Colonic mucosa (tissue), 4 donors: ENCODE measurements around the gene RBM47. TPM values are rescaled to one million over a fixed set of nuclear protein-coding genes. Genes with fewer than 3 reads are reported as not detected.

Source experiments
- DNase-seq: peaks from one replicate; pipeline ENCODE4 v3.0.0-alpha.2; 2020
- H3K27ac ChIP-seq: fragments of 200-600 bp; one replicate; pipeline ENCODE4 v1.8.0; 2021
- H3K27me3 ChIP-seq: fragments of 200-600 bp; one replicate; pipeline ENCODE4 v1.8.0; 2021
- H3K36me3 ChIP-seq: fragments of 200-600 bp; one replicate; pipeline ENCODE4 v1.8.0; 2021
- H3K4me1 ChIP-seq: fragments of 200-600 bp; one replicate; pipeline ENCODE4 v1.8.0; 2021; ENCODE audit warnings: mild to moderate bottlenecking
- H3K4me3 ChIP-seq: fragments of 200-600 bp; one replicate; pipeline ENCODE4 v1.8.0; 2021
- H3K9ac ChIP-seq, 2 donors: one replicate each; pipeline ENCODE4 v1.7.0; 2013; ENCODE audit warnings: control low read depth in 2 of 2, low read depth in 2 of 2, low read length in 2 of 2
- H3K9me3 ChIP-seq: fragments of 200-600 bp; one replicate; pipeline ENCODE4 v1.8.0; 2021
- CTCF ChIP-seq: fragments of 200-600 bp; IDR thresholded peaks from one replicate; pipeline ENCODE4 v1.8.0; 2022; ENCODE audit warnings: antibody characterized with exemption, mild to moderate bottlenecking
- intact Hi-C: fragments of 100-400 bp; cut with DNase I; formaldehyde crosslinking; loops from one replicate; pipeline ENCODE4 v1.14.1; 2022
- total RNA-seq, 2 donors: library from RNA; stranded (reverse); fragmentation: NEBNext Ultra II Directional in 1 of 2; extraction: Animal tissue kit (Norgen Biotek cat#: 25700) in 1 of 2; gene quantifications; one replicate each; pipeline ENCODE4 v1.2.1, GENCODE V29; 2021
- donor health status: healthy.
- donor health status: DM: no; HTN: no; CAD: no.
- donor health status: DM: no; HTN: no; CAD: no.

RBM47 gene
- total RNA-seq, 2 donors from 2014 or later = 279 to 281 TPM

- no peak for DNase-seq
- Histone ChIP-seq H3K4me3 (no peak overlapping the region), H3K9ac (no peak overlapping the region), H3K27me3 (no peaks in the 10 kb centered on the region), H3K9me3 (no peaks in the 10 kb centered on the region), H3K36me3 (no peaks in the 10 kb centered on the region), H3K27ac (no peak overlapping the region), H3K4me1 (no peaks in the 10 kb centered on the region)
- no peak for TF ChIP-seq CTCF
- intact Hi-C loops = no loop called here
These were observed 23.4 kb downstream of the RBM47 start for GRCh38 chr4:40606239-40606767.

- DNase-seq = no peak
- no peak for TF ChIP-seq CTCF
- Histone ChIP-seq H3K4me1 (no peaks in the 10 kb centered on the region), H3K27ac (no peak overlapping the region), H3K9me3 (no peaks in the 10 kb centered on the region), H3K27me3 (no peaks in the 10 kb centered on the region), H3K36me3 (no peaks in the 10 kb centered on the region), H3K9ac (no peak overlapping the region), H3K4me3 (no peak overlapping the region)
- intact Hi-C loops = no loop called here
These were observed 26.4 kb downstream of the RBM47 start for GRCh38 chr4:40603281-40603680.

GRCh38 chr4:40601641-40602040, 28.0 kb downstream of the RBM47 start:
- H3K4me1 ChIP-seq = no peaks in the 10 kb centered on the region
- intact Hi-C loops = no loop called here
- no peaks in the 10 kb centered on the region for H3K27me3 ChIP-seq
- no peak overlapping the region for H3K9ac ChIP-seq
- H3K4me3 ChIP-seq = no peak overlapping the region
- H3K36me3 ChIP-seq = no peaks in the 10 kb centered on the region
- no peak for TF ChIP-seq CTCF
- no peaks in the 10 kb centered on the region for H3K9me3 ChIP-seq
- no peak overlapping the region for H3K27ac ChIP-seq
- DNase-seq = no peak

GRCh38 chr4:40600850-40601249, 28.8 kb downstream of the RBM47 start:
- TF ChIP-seq CTCF = no peak
- no peak for DNase-seq
- Histone ChIP-seq H3K4me3 (no peak overlapping the region), H3K9me3 (no peaks in the 10 kb centered on the region), H3K27ac (no peak overlapping the region), H3K36me3 (no peaks in the 10 kb centered on the region), H3K9ac (no peak overlapping the region), H3K27me3 (no peaks in the 10 kb centered on the region), H3K4me1 (no peaks in the 10 kb centered on the region)
- intact Hi-C loops = no loop called here

- no peak for TF ChIP-seq CTCF
- Histone ChIP-seq H3K9me3 (no peaks in the 10 kb centered on the region), H3K4me1 (no peaks in the 10 kb centered on the region), H3K27ac (no peak overlapping the region), H3K36me3 (no peaks in the 10 kb centered on the region), H3K9ac (no peak overlapping the region), H3K27me3 (no peaks in the 10 kb centered on the region), H3K4me3 (no peak overlapping the region)
- no peak for DNase-seq
- intact Hi-C loops = no loop called here
These were observed 30.2 kb downstream of the RBM47 start for GRCh38 chr4:40599431-40599830.
